ENCODE measurements around the gene DAAM2.

DNA sequence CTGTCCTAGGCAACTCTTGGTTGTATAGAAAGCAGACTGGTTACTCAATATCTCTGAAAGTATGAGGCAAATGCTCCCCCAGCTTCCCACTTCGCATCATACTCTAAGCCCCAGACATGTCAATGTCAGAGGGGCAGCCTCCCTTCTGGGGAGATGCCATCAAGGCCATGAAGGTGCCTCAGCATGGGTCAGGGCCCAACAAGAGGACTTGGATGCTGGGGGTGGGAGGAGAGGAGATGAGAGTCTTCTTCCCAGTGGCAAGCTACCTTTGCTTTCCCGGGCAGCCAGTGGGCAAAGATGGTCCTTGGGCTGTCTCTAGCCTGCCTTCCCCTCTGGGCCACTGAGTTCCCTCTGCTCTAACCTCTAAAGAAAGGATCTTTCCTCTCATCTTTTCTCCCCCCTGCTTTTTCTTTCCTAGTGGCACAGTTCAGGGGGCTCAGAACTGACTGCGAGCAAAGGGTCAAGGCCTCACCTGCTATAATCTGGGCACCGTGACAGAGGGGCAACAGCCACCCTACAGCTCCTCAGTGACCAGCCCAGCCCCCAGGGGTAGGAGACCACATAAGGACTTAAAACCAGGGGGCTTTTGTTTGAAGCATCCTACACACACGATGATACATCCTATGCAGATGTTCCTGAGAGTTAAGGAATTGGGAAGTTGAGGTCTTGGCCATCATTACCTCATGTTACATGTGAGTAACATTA lies 115.8 kb downstream of the DAAM2 start:
- TF ChIP-seq POLR2A (IDR thresholded peaks at IDR 0.05; ENCODE audit: low read length) (no peak), GATA1 (IDR thresholded peaks at IDR 0.05; ENCODE audit: low read depth, low read length) (no peak)
